ENCODE measurements around the gene PLPPR1. TPM values are rescaled to one million over a fixed set of nuclear protein-coding genes. Genes with fewer than 3 reads are reported as not detected.
"Not testable (repeated sequence)": the region's sequence is repeated elsewhere in the genome, so short reads cannot be mapped to it uniquely, and the experiment has no call there.

PLPPR1 gene
- total and polyA plus RNA-seq, 5 donors, result not detected

GRCh38 chr9:101324245-101324804 lies 295.8 kb downstream of the PLPPR1 start:
- intact Hi-C loops (cut with DNase I), result no loop called here
- ATAC-seq, result no peak
- 83% methylated on average over 3 of the region's 3 CpGs for WGBS

GRCh38 chr9:101325053-101325452 lies 296.5 kb downstream of the PLPPR1 start:
- 65% methylated on average over 2 of the region's 2 CpGs for WGBS
- DNase-seq (no peak), ATAC-seq (no peak)
- Histone ChIP-seq H3K9me3 (ENCODE audit: control insufficient read depth, low read length) (no peaks in the 10 kb centered on the region), H3K4me1 (ENCODE audit: control insufficient read depth, insufficient read depth, low read length) (no peaks in the 10 kb centered on the region), H3K27ac (ENCODE audit: low read length) (no peak overlapping the region), H3K27me3 (ENCODE audit: control insufficient read depth, insufficient read depth) (no peaks in the 10 kb centered on the region), H3K4me3 (ENCODE audit: low read length) (no peak overlapping the region)
- intact Hi-C loops (cut with DNase I), result no loop called here

More at GRCh38 chr9:101324245-101324804, 295.8 kb downstream of the PLPPR1 start:
- H3K4me1 ChIP-seq (ENCODE audit: control insufficient read depth, insufficient read depth, low read length), result no peaks in the 10 kb centered on the region
- H3K9me3 ChIP-seq (ENCODE audit: control insufficient read depth, low read length), result no peaks in the 10 kb centered on the region
- no peak overlapping the region for H3K4me3 ChIP-seq (ENCODE audit: low read length)
- H3K27me3 ChIP-seq (ENCODE audit: control insufficient read depth, insufficient read depth), result no peaks in the 10 kb centered on the region
- H3K27ac ChIP-seq (ENCODE audit: low read length), result no peak overlapping the region
- DNase-seq, result no peak

DNA sequence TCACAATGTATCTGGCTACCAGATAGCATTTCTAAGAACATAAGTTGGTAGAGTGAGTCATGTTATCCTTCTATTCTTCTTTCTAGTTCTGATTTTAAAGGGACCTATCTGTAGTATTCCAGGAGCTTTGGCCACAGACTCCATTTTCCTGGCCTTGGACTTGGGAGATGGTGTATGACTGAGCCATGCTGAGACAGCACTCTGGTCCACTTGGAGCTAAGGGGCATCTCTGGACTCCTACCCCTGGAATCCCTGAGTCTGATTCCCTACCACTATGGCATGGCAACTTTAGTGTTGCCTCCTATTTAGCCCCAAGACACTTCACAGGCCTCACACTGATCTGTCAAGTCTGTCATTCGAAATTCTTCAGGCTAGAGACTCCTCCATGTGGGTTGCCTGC lies 297.5 kb downstream of the PLPPR1 start:
- DNase-seq (no peak), ATAC-seq (no peak)
- intact Hi-C loops (cut with DNase I), result no loop called here
- Histone ChIP-seq H3K9me3 (ENCODE audit: control insufficient read depth, low read length) (no peaks in the 10 kb centered on the region), H3K27me3 (ENCODE audit: control insufficient read depth, insufficient read depth) (no peaks in the 10 kb centered on the region), H3K4me1 (ENCODE audit: control insufficient read depth, insufficient read depth, low read length) (no peaks in the 10 kb centered on the region), H3K4me3 (ENCODE audit: low read length) (no peak overlapping the region), H3K27ac (ENCODE audit: low read length) (no peak overlapping the region)
- WGBS, result 37% methylated on average over 1 of the region's 1 CpG

- intact Hi-C loops (cut with DNase I), result no loop called here
- Histone ChIP-seq H3K27ac (ENCODE audit: low read length) (no peak overlapping the region), H3K9me3 (ENCODE audit: control insufficient read depth, low read length) (no peaks in the 10 kb centered on the region), H3K4me3 (ENCODE audit: low read length) (no peak overlapping the region), H3K4me1 (ENCODE audit: control insufficient read depth, insufficient read depth, low read length) (no peaks in the 10 kb centered on the region), H3K27me3 (ENCODE audit: control insufficient read depth, insufficient read depth) (no peaks in the 10 kb centered on the region)
- no peak for ATAC-seq
- no peak for DNase-seq
- WGBS, result 75% methylated on average over 1 of the region's 1 CpG
These were observed 298.0 kb downstream of the PLPPR1 start for GRCh38 chr9:101326501-101326900.

- H3K4me3 ChIP-seq (ENCODE audit: low read length); H3K9me3 ChIP-seq (ENCODE audit: control insufficient read depth, low read length); H3K27me3 ChIP-seq (ENCODE audit: control insufficient read depth, insufficient read depth); ATAC-seq; DNase-seq; intact Hi-C loops (cut with DNase I); H3K4me1 ChIP-seq (ENCODE audit: control insufficient read depth, insufficient read depth, low read length); H3K27ac ChIP-seq (ENCODE audit: low read length): not testable (repeated sequence)
- WGBS, result 77% methylated on average over 3 of the region's 3 CpGs
These were observed 298.9 kb downstream of the PLPPR1 start for GRCh38 chr9:101327422-101327909.

- no peak overlapping the region for H3K4me3 ChIP-seq (ENCODE audit: low read length)
- no peaks in the 10 kb centered on the region for H3K4me1 ChIP-seq (ENCODE audit: control insufficient read depth, insufficient read depth, low read length)
- no peak for ATAC-seq
- no peak overlapping the region for H3K27ac ChIP-seq (ENCODE audit: low read length)
- no peaks in the 10 kb centered on the region for H3K27me3 ChIP-seq (ENCODE audit: control insufficient read depth, insufficient read depth)
- DNase-seq, result no peak
- WGBS, result 96% methylated on average over 1 of the region's 1 CpG
- intact Hi-C loops (cut with DNase I), result no loop called here
- no peaks in the 10 kb centered on the region for H3K9me3 ChIP-seq (ENCODE audit: control insufficient read depth, low read length)
These were observed 303.8 kb downstream of the PLPPR1 start for GRCh38 chr9:101332362-101332761.

GRCh38 chr9:101333490-101333889 lies 305.0 kb downstream of the PLPPR1 start:
- H3K9me3 ChIP-seq (ENCODE audit: control insufficient read depth, low read length), result no peaks in the 10 kb centered on the region
- no peak overlapping the region for H3K4me3 ChIP-seq (ENCODE audit: low read length)
- ATAC-seq (no peak), DNase-seq (no peak)
- no peak overlapping the region for H3K27ac ChIP-seq (ENCODE audit: low read length)
- intact Hi-C loops (cut with DNase I), result no loop called here
- H3K4me1 ChIP-seq (ENCODE audit: control insufficient read depth, insufficient read depth, low read length), result no peaks in the 10 kb centered on the region
- H3K27me3 ChIP-seq (ENCODE audit: control insufficient read depth, insufficient read depth), result no peaks in the 10 kb centered on the region
- WGBS, result 81% methylated on average over 4 of the region's 4 CpGs

GRCh38 chr9:101333926-101334702 lies 305.6 kb downstream of the PLPPR1 start:
- 61% methylated on average over 25 of the region's 25 CpGs for WGBS
- no peaks in the 10 kb centered on the region for H3K9me3 ChIP-seq (ENCODE audit: control insufficient read depth, low read length)
- DNase-seq, result no peak
- ATAC-seq, result no peak
- no peaks in the 10 kb centered on the region for H3K27me3 ChIP-seq (ENCODE audit: control insufficient read depth, insufficient read depth)
- no peak overlapping the region for H3K27ac ChIP-seq (ENCODE audit: low read length)
- H3K4me1 ChIP-seq (ENCODE audit: control insufficient read depth, insufficient read depth, low read length), result no peaks in the 10 kb centered on the region
- intact Hi-C loops (cut with DNase I), result no loop called here
- H3K4me3 ChIP-seq (ENCODE audit: low read length), result no peak overlapping the region

- Histone ChIP-seq H3K4me3 (ENCODE audit: low read length) (no peak overlapping the region), H3K4me1 (ENCODE audit: control insufficient read depth, insufficient read depth, low read length) (no peaks in the 10 kb centered on the region), H3K9me3 (ENCODE audit: control insufficient read depth, low read length) (no peaks in the 10 kb centered on the region), H3K27ac (ENCODE audit: low read length) (no peak overlapping the region), H3K27me3 (ENCODE audit: control insufficient read depth, insufficient read depth) (no peaks in the 10 kb centered on the region)
- intact Hi-C loops (cut with DNase I), result no loop called here
- no peak for DNase-seq
- no peak for ATAC-seq
These were observed 307.6 kb downstream of the PLPPR1 start for GRCh38 chr9:101336091-101336490.

DNA sequence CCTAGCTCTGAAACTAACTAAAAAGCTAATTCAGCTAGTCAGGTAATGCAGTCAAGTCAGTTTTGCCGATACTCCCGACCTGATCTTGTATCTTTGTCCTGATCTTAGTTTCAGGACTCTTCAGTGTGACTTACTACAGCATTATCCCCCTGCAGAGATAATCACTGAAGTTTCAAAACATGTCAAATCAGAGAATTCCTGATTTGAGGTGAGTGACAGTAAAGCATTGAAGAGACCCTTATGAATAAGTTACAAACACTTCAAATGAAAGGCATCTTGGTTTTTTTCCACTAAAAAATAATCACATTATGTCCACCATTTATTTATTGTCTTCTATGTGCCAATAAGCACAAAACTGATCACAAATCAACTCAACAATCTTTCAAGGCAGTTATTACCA lies 308.7 kb downstream of the PLPPR1 start:
- no peaks in the 10 kb centered on the region for H3K27me3 ChIP-seq (ENCODE audit: control insufficient read depth, insufficient read depth)
- no peak overlapping the region for H3K4me3 ChIP-seq (ENCODE audit: low read length)
- H3K27ac ChIP-seq (ENCODE audit: low read length), result no peak overlapping the region
- WGBS, result 82% methylated on average over 2 of the region's 2 CpGs
- no peaks in the 10 kb centered on the region for H3K4me1 ChIP-seq (ENCODE audit: control insufficient read depth, insufficient read depth, low read length)
- ATAC-seq (no peak), DNase-seq (no peak)
- intact Hi-C loops (cut with DNase I), result no loop called here
- H3K9me3 ChIP-seq (ENCODE audit: control insufficient read depth, low read length), result no peaks in the 10 kb centered on the region

DNA sequence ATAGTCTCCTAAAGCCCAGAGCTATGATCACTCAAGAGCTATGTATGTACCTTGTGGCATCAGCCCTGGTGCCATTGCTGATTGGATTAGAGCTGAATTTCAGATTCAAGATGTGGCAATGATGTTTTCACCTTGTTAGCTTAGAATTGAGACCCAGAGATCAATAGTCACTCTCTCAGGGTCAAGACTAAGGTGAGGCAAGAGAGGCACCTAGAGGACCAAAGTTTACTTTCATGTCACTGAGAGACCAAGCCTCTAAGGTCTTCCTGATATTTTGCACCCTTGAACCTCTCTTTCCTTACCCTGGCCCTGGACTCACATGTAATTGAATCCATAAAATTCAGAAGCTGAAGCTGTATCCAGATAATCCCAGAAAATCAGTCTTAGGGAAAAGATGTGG lies 313.4 kb downstream of the PLPPR1 start:
- no peak overlapping the region for H3K4me3 ChIP-seq (ENCODE audit: low read length)
- intact Hi-C loops (cut with DNase I), result no loop called here
- no peak overlapping the region for H3K27ac ChIP-seq (ENCODE audit: low read length)
- no peaks in the 10 kb centered on the region for H3K9me3 ChIP-seq (ENCODE audit: control insufficient read depth, low read length)
- no peak for DNase-seq
- H3K4me1 ChIP-seq (ENCODE audit: control insufficient read depth, insufficient read depth, low read length), result no peaks in the 10 kb centered on the region
- no peak for ATAC-seq
- no peaks in the 10 kb centered on the region for H3K27me3 ChIP-seq (ENCODE audit: control insufficient read depth, insufficient read depth)

Measured in right cardiac atrium (tissue), 5 donors.